Body of pancreas (tissue), 4 donors: Measurements from ENCODE around the gene SLC13A4.

Experiments
- CTCF ChIP-seq, 7 experiments: fragments of 450-650 bp in 4 of 7; fragments of 200-600 bp in 3 of 7; sonication (generic) in 3 of 7; IDR thresholded peaks; one replicate each; pipeline ENCODE4 v1.5.1; 2016 to 2019; ENCODE audit warnings: antibody characterized with exemption in 7 of 7
- POLR2A ChIP-seq, 3 donors: fragments of 450-650 bp; IDR thresholded peaks; one replicate each; pipeline ENCODE4 v1.6.1; 2016; ENCODE audit warnings: antibody characterized with exemption in 3 of 3, mild to moderate bottlenecking in 2 of 3

- TF ChIP-seq CTCF (IDR thresholded peaks at IDR 0.05) (no peak), POLR2A (IDR thresholded peaks at IDR 0.05) (no peak)
Measured at GRCh38 chr7:135757719-135758411, 29.9 kb upstream of the SLC13A4 start.
